HepG2 (cell line): Measurements from ENCODE around the gene PDZD7. TPM values are rescaled to one million over a fixed set of nuclear protein-coding genes. Genes with fewer than 3 reads are reported as not detected.

Experiments used
- BCL3 ChIP-seq: sonication (generic); formaldehyde crosslinking; IDR thresholded peaks from 2 replicates; pipeline ENCODE4 v1.5.1; 2020; ENCODE audit warnings: mild to moderate bottlenecking, missing genetic modification reagents, moderate library complexity
- CENPBD1 ChIP-seq: sonication (generic); formaldehyde crosslinking; IDR thresholded peaks from 2 replicates; pipeline ENCODE4 v1.8.0; 2022; ENCODE audit warnings: missing genetic modification reagents, low read depth, mild to moderate bottlenecking, borderline replicate concordance
- IKZF1 ChIP-seq: fragments of 450-650 bp; IDR thresholded peaks from 2 replicates; pipeline ENCODE4 v1.7.1; 2016
- MBD4 ChIP-seq: IDR thresholded peaks from 2 replicates; pipeline ENCODE4 v1.6.1; 2012; ENCODE audit warnings: low read length, inconsistent platforms, borderline replicate concordance
- NR2F6 ChIP-seq, 2 experiments: IDR thresholded peaks; 2 replicates each; pipeline ENCODE4 v1.6.1; 2016; ENCODE audit warnings: antibody characterized with exemption in 1 of 2, mild to moderate bottlenecking in 1 of 2
- PAXIP1 ChIP-seq: sonication (generic); formaldehyde crosslinking; conservative IDR thresholded peaks from 2 replicates; pipeline ENCODE4 v1.4.0; 2020; ENCODE audit warnings: mild to moderate bottlenecking, missing genetic modification reagents, moderate library complexity
- PRDM15 ChIP-seq: sonication (generic); formaldehyde crosslinking; IDR thresholded peaks from 2 replicates; pipeline ENCODE4 v1.4.0; 2020; ENCODE audit warnings: missing genetic modification reagents
- TBL1XR1 ChIP-seq: fragments of 150-350 bp; IDR thresholded peaks from 2 replicates; pipeline ENCODE4 v1.6.1; 2014; ENCODE audit warnings: borderline replicate concordance, low read length; ENCODE audit not compliant: partially characterized antibody
- ZFP36L2 ChIP-seq: sonication (generic); formaldehyde crosslinking; IDR thresholded peaks from 2 replicates; pipeline ENCODE4 v1.4.0; 2020; ENCODE audit warnings: missing genetic modification reagents
- ZNF430 ChIP-seq: sonication (generic); formaldehyde crosslinking; IDR thresholded peaks from 2 replicates; pipeline ENCODE4 v1.9.0; 2021; ENCODE audit warnings: mild to moderate bottlenecking, missing genetic modification reagents
- ZNF484 ChIP-seq: sonication (generic); formaldehyde crosslinking; IDR thresholded peaks from 2 replicates; pipeline ENCODE4 v1.5.1; 2020; ENCODE audit warnings: mild to moderate bottlenecking, low read depth, missing genetic modification reagents, borderline replicate concordance
- ZNF558 ChIP-seq: sonication (generic); formaldehyde crosslinking; IDR thresholded peaks from 2 replicates; pipeline ENCODE4 v1.9.0; 2022; ENCODE audit warnings: mild to moderate bottlenecking, missing genetic modification reagents, borderline replicate concordance
- polyA plus RNA-seq, 8 experiments: library from polyadenylated mRNA; depleted of rRNA in 3 of 8; stranded (reverse) in 7 of 8; unstranded in 1 of 8; fragments of >200 nt; fragmentation: Illumina TruSeq in 4 of 8; extraction: Trizol in 4 of 8; gene quantifications; 2 replicates each; pipeline versions ENCODE4 v1.2.1 to v1.2.3, GENCODE V29; 2011 to 2016; ENCODE audit warnings: low read depth in 4 of 8, missing spikeins in 1 of 8, mixed read lengths in 1 of 8; ENCODE audit not compliant: insufficient read depth in 1 of 8
- total RNA-seq, 5 experiments: library from RNA; depleted of rRNA; stranded (reverse); fragments of >200 nt; fragmentation: Illumina TruSeq; extraction: Trizol; gene quantifications; 2 replicates each; pipeline ENCODE4 v1.2.3, GENCODE V29; 2016; ENCODE audit warnings: low read depth in 1 of 5
- TF ChIP-seq, protein P1 (sequence below): IDR thresholded peaks from 2 replicates; pipeline ENCODE4 v1.6.1; 2016; ENCODE audit warnings: low read depth, missing genetic modification reagents, missing compliant biosample characterization

PDZD7 gene
- total and polyA plus RNA-seq, 2 of the 13 experiments (the other 11 are each of a cell fraction or from before 2014, with no cell fraction given) = 0.58 to 0.73 TPM

DNA sequence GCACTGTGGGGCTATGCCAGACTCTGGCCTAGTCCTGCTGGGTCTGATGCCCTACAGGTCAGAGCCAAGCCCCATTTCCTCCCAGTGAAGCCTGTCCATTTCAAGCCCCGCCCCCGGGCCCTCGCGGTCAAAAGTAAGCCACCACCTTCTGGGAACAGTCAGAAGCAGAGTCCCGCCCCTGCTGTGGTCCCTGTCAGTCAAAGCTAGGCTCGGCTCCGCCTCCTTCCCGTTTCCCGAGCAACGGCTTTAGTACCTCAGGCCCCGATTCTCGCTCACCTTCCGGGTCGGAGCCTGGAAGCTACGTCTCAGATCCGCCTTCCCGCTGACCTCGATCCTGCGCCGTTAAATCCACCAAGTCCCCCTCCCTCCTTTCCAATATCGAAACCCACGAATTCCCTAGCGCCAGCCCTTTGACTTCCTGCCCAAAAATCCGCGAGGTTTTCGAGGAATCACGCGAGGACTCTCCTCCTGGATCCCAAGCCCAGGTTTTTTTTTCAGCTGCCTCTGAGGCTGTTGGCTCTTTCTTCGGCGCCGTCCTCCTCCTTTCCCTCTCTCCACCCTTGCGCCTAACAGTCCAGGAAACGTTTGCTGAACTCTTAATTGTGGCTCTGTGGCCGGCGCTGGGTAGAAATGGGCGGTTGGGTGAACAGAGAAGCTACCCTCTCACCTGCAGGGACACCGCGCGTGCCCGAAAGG is 11.9 kb upstream of the PDZD7 start (continued):
- peak; percentile 97 for TF ChIP-seq PRDM15
- no peak for TF ChIP-seq ZFP36L2 (CRISPR knock-in tag)
- peak; percentile 18; the same call in 1 of the 2 replicates for TF ChIP-seq NR2F6 (IDR thresholded peaks at IDR 0.05)
- no peak; the same call in 1 of the 2 replicates for TF ChIP-seq NR2F6 (CRISPR knock-in tag; IDR thresholded peaks at IDR 0.05)
- TF ChIP-seq ZNF484 = no peak
- TF ChIP-seq BCL3 (CRISPR knock-in tag) = no peak
- no peak for TF ChIP-seq IKZF1
- TF ChIP-seq, protein P1, sequence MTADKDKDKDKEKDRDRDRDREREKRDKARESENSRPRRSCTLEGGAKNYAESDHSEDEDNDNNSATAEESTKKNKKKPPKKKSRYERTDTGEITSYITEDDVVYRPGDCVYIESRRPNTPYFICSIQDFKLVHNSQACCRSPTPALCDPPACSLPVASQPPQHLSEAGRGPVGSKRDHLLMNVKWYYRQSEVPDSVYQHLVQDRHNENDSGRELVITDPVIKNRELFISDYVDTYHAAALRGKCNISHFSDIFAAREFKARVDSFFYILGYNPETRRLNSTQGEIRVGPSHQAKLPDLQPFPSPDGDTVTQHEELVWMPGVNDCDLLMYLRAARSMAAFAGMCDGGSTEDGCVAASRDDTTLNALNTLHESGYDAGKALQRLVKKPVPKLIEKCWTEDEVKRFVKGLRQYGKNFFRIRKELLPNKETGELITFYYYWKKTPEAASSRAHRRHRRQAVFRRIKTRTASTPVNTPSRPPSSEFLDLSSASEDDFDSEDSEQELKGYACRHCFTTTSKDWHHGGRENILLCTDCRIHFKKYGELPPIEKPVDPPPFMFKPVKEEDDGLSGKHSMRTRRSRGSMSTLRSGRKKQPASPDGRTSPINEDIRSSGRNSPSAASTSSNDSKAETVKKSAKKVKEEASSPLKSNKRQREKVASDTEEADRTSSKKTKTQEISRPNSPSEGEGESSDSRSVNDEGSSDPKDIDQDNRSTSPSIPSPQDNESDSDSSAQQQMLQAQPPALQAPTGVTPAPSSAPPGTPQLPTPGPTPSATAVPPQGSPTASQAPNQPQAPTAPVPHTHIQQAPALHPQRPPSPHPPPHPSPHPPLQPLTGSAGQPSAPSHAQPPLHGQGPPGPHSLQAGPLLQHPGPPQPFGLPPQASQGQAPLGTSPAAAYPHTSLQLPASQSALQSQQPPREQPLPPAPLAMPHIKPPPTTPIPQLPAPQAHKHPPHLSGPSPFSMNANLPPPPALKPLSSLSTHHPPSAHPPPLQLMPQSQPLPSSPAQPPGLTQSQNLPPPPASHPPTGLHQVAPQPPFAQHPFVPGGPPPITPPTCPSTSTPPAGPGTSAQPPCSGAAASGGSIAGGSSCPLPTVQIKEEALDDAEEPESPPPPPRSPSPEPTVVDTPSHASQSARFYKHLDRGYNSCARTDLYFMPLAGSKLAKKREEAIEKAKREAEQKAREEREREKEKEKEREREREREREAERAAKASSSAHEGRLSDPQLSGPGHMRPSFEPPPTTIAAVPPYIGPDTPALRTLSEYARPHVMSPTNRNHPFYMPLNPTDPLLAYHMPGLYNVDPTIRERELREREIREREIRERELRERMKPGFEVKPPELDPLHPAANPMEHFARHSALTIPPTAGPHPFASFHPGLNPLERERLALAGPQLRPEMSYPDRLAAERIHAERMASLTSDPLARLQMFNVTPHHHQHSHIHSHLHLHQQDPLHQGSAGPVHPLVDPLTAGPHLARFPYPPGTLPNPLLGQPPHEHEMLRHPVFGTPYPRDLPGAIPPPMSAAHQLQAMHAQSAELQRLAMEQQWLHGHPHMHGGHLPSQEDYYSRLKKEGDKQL = no peak
- TF ChIP-seq ZNF430 = peak; percentile 71
- no peak for TF ChIP-seq TBL1XR1
- TF ChIP-seq ZNF558 (CRISPR knock-in tag) = no peak
- TF ChIP-seq PAXIP1 (CRISPR knock-in tag) = peak; percentile 60
- TF ChIP-seq CENPBD1 (CRISPR knock-in tag) = no peak
- TF ChIP-seq MBD4 = no peak
